A172 (cell line): ENCODE measurements around the gene FAP. TPM values are rescaled to one million over a fixed set of nuclear protein-coding genes. Genes with fewer than 3 reads are reported as not detected.

Source experiments
- DNase-seq: peaks from one replicate; pipeline ENCODE4 v3.0.0-alpha.2; 2015; ENCODE audit warnings: low spot score
- total RNA-seq: library from RNA; depleted of rRNA; stranded (reverse); fragments of >200 nt; shearing (Covaris generic); gene quantifications from 2 replicates; pipeline ENCODE4 v1.2.3, GENCODE V29; 2014

FAP gene
- total RNA-seq, 1 experiment from 2014 or later: 2.2 TPM

GRCh38 chr2:162243715-162244114, 470 bp upstream of the FAP start:
- no peak for DNase-seq

GRCh38 chr2:162242586-162243280, 512 bp downstream of the FAP start:
- no peak for DNase-seq

DNA sequence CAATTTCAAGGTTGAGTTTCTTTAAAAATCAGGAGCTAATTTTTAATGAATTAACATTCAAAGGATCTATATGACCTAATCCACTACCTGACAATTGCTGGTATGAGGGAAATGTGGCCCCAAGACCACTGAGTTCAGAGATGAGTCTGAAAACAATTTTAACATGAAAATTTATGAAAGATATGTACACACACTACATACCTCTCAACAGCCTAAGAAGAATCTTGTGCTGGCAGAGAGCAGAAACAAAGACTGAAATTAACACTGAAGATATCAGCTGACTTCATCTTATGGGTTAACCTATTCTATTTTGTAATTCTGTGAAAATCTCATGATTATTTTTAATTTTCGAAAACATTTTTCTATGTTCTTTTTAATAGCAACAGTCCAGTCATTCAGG, 1.7 kb downstream of the FAP start:
- DNase-seq: no peak

GRCh38 chr2:162234620-162235462, 8.4 kb downstream of the FAP start:
- no peak for DNase-seq

DNA sequence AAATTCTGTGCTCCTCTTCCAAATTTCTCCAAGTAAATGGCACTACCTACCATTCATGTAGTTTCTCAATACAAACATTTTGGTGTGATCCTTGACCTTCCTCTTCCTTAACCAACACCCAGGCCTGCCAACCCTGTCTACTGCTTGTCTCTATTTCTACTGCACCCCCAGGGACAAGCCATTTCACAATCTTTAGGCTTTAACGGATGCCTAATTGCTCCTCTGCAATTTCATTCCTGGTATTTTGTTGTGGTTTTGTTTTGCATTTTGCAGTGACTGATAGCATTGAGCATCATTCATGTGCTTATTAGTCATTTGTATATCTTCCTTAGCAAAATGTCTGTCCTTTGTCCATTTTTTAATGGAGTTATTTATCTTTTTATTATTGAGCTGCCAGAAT, 10.0 kb downstream of the FAP start:
- peak; percentile 59 for DNase-seq

DNA sequence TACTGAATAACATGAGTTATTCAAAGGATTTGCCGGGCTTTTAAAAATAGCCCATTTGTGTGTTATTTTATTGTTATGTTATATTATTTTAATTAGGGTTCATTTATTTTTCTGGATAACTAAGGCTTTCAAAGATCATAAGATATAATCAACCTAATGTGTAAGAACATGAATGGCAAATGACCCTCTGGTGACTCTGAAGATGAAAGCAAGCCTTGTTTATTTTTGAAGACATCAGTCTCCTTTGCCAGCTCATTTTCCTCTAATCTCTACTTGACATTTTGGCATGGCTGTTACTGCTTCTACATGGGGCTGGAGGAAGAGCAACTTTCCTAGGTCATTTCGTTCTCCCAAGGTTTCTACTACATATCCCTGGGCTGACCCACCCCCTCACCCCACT, 10.6 kb downstream of the FAP start:
- no peak for DNase-seq

DNA sequence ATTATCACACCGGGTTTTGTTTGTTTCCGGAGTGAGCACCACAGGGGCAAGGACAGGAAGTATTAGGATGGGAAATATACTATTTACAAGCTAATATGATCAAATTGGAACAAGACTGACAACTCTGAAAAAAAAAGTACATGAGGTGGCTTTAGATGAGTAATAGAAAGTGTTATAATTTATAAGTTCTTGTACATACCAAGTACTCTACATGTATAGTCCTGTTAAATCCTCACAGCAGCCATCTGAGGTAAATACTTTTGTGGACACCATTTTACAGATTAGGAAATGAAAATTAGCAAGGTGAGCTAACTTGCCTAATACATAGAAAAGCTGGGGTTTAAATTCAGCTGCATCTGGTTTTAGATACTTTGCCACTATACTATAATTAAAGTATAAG, 11.2 kb downstream of the FAP start:
- DNase-seq: no peak

DNA sequence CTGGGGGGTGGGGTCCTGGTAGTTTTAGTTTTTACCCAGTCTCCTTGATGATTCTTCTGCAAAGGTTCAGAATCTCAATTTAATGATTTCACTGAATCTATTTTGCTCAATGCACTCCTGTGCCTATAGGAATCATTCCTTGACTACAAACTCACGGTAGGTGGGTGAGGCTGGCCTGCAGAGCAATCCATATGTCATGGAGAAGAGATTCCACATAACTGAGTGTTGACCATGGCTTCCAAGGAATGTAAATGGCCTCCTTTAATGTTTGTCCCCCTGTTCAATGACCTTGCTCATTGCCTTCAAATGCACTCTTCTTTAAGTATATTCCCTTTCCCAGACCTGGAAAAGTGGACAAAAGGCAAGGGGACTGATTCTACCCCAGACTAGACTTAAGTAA, 12.5 kb downstream of the FAP start:
- no peak for DNase-seq

- DNase-seq: no peak
Measured at GRCh38 chr2:162226836-162227235, 16.4 kb downstream of the FAP start.

GRCh38 chr2:162221064-162221463, 22.2 kb downstream of the FAP start:
- peak; percentile 75 for DNase-seq

DNA sequence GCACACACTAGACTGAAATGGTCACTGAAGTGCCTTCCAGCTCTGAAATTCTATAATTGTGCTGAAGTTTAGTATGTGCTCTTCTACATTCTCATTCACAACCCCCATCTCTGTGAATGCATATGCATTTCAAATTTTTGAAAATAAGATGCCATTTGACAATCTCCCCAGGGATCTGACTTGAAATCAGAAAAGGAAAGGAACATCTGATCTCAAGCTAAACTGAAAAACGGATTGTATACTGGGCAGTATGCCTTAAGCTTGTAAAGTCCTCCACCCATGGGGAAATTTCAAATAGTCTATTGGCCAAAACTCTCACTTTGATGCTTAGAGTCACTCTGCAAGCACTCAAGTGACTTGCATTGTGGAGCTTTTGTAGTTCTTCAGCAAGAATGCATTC, 22.9 kb downstream of the FAP start:
- DNase-seq: no peak

DNA sequence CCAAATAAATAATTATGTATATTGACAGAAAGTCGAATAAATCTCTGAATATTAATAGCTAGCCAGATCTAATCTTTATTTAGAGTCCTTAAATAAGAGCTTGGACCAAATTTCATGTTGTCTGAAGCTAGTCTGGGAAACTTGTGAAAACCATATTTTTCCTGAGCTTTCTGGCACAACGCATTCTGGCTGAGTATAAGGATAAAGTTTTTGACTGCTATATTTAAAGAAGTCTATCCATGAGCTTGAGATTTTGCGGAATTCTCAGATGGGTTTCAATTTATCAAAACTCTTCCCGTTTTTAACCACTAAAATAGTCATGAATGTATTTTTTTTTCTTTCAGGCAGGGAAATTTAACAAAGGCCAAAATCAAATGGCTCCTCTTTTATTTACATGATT, 23.8 kb downstream of the FAP start:
- no peak for DNase-seq

- DNase-seq: no peak
Measured at GRCh38 chr2:162217598-162217997, 25.6 kb downstream of the FAP start.

DNA sequence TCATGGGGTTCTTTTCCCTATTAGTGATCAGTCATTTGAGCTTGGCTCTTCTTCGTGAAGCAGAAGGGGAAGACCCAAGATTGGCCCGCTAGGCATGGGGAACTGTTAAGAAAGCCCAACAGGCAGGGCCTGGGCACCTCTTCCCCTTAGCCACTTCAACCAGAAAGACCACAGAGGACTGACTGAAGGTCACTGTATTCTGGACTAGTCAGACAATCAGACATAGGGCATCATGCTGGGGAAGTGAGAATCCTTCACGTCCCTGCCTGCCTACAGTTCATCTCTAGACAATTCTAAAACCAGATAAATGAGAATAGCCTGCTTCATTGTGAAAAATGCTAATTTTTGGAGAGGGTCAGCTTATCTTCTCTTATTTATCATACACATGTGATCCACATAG, 28.1 kb downstream of the FAP start:
- DNase-seq: no peak

DNA sequence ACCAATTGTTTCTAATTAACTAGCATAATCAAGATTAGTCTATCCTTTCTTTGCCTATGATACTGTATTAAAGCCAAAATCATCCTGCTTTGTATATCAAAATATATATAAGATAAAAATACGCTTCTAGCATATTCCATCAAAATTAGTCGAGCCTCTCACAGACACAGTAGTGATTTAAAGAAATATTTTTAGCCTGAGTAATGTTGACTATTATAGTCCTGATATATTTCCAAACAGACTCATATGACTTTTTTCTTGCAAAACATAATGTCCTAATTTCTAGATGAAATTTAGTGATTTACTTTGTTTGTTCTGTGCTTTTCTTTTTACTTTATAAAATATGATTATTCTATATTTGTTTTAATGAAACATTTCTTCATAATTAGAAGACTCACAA, 30.9 kb downstream of the FAP start:
- DNase-seq: no peak

- no peak for DNase-seq
Measured at GRCh38 chr2:162211732-162212131, 31.5 kb downstream of the FAP start.

DNA sequence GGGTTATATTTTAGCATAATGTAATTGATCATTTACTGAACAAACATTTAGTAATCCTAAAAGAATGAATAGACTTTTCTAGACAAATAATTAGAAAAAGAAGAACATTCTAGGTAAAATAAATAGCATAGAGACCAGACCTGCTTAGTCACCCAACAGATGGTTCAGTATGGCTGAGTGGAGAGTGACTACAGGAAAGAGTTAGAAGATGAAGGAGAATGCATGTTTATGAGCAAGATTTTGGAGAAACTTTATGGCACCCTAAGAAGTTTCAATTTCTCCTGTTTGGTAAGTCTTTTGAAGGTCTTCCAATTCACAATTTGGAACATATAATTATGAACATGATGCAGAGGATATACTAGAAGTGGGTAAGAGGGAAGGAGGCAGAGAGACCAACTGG, 32.9 kb downstream of the FAP start:
- no peak for DNase-seq

DNA sequence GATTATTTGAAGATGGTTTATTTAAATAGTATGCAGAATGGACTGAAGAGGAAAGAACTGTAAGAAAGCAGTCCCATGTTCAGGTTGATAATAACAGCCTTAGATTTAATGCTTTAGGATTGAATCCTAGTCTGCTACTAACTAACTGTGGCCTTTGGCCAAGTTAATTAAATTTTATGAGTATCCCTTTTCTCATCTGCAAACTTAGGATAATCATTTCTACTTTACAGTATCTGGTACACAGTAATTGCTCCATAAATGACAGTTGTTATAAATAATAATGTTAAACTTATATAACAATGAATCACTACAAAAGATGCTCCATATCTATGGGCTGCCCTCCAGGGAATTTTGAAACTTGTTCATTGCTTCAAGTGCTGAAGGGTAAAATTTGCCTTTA, 41.0 kb downstream of the FAP start:
- no peak for DNase-seq

- DNase-seq: no peak
Measured at GRCh38 chr2:162200636-162201035, 42.6 kb downstream of the FAP start.

DNA sequence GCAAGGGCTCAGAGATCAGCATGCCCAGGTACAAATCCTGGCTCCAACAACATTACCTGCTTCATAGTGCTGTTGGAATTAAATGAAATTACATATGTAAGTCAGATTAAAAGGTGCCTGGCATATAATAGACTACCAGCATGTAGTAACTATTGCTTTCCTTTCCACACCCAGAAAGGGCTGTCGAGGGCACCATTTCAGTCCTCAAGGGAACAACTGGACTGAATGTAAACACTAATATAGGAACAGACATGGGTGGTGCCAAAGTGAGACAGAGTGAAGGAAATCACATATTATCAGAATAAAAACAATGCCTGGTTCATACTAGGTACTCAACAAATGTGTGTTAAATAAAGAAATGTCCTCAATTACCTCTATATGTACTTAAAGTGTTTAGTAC, 43.3 kb downstream of the FAP start:
- no peak for DNase-seq

- no peak for DNase-seq
Measured at GRCh38 chr2:162198239-162198638, 45.0 kb downstream of the FAP start.

DNA sequence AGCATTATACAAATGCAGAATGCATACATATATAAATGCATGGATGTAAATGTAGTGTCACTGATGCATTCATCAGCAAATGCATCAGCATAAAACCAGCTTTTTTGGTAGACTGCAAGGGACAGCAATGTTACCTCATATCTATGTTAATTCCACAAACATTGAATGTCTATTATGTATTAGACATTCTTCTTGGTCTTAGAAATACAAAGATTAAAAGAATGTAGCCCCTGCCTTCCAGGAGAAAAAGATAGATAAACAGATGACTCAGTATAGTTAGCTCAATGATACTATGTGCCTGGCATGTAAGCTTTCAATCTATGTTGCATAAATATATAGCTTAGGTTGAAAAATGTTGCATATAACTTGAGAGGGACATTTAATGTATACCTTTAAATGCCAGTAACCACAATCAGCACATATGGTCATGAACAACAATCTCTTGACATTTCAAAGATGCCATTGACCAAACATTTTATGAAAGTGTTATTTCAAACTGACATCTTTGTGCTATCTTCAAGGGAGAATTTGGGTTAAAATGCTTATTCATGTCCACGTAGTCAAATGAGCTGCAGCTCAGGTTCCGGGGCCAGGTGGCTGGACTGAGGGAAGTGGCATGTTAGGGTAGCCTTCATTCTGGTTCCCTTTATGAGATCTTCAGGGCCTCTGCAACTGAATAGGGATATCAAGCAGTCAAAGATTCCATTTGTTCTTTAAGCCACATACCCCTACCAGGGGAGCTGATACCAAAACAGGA, 46.0 kb downstream of the FAP start:
- no peak for DNase-seq

DNA sequence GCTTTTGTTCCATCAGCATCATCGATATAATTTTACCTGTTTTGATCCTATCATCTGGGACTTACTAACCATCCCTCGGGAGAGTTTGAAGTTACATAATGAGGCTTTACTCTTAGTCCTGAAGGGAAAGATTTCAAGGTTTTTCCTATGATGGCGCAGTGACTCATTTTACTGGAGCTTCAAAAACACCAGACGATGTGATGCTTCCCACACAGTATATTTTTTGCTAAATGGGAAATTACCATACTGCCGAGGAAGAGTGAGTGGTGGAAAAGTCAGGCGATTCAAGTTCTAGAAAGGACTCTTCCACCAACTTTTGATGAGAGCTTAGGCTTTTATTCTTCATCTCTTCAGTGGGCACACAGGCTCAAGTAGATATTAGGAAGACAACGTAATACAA, 46.6 kb downstream of the FAP start:
- peak; percentile 69 for DNase-seq
